Liver (tissue), 9 donors: ENCODE results near the gene PABPC1L. TPM values are rescaled to one million over a fixed set of nuclear protein-coding genes. Genes with fewer than 3 reads are reported as not detected.

Experiments
- DNase-seq: peaks from one replicate; pipeline ENCODE4 v3.0.0-alpha.2; 2017; ENCODE audit warnings: low spot score
- H3K27ac ChIP-seq, 2 donors: one replicate each; pipeline ENCODE4 v1.7.0; 2013; ENCODE audit warnings: inconsistent platforms in 2 of 2, low read length in 2 of 2, control low read depth in 1 of 2, low read depth in 1 of 2, mild to moderate bottlenecking in 1 of 2
- H3K27me3 ChIP-seq, 4 donors: one replicate each; pipeline versions ENCODE4 v1.6.1 to v1.7.0; 2013; ENCODE audit warnings: low read length in 3 of 4, inconsistent platforms in 1 of 4, mild to moderate bottlenecking in 1 of 4, moderate library complexity in 1 of 4; ENCODE audit not compliant: control insufficient read depth in 4 of 4, insufficient read depth in 4 of 4
- H3K36me3 ChIP-seq, 4 donors: one replicate each; pipeline versions ENCODE4 v1.6.1 to v1.7.0; 2013; ENCODE audit warnings: low read length in 3 of 4, mild to moderate bottlenecking in 3 of 4, low read depth in 1 of 4, moderate library complexity in 1 of 4; ENCODE audit not compliant: control insufficient read depth in 4 of 4, insufficient read depth in 3 of 4
- H3K4me1 ChIP-seq, 4 donors: one replicate each; pipeline versions ENCODE4 v1.6.1 to v1.7.0; 2013; ENCODE audit warnings: low read length in 3 of 4, mild to moderate bottlenecking in 3 of 4, moderate library complexity in 1 of 4; ENCODE audit not compliant: control insufficient read depth in 4 of 4, insufficient read depth in 4 of 4
- H3K4me3 ChIP-seq, 3 donors: one replicate each; pipeline versions ENCODE4 v1.6.1 to v1.7.0; 2013; ENCODE audit warnings: low read length in 3 of 3, control low read depth in 1 of 3, low read depth in 1 of 3, mild to moderate bottlenecking in 1 of 3
- H3K9ac ChIP-seq, 2 donors: one replicate each; pipeline ENCODE4 v1.7.0; 2013; ENCODE audit warnings: low read length in 2 of 2, mild to moderate bottlenecking in 2 of 2, moderate library complexity in 2 of 2, control low read depth in 1 of 2, low read depth in 1 of 2
- H3K9me3 ChIP-seq, 4 donors: one replicate each; pipeline versions ENCODE4 v1.6.1 to v1.7.0; 2013; ENCODE audit warnings: low read length in 3 of 4; ENCODE audit not compliant: control insufficient read depth in 4 of 4
- EGR1 ChIP-seq, 2 donors: IDR thresholded peaks; 2 replicates each; pipeline ENCODE4 v1.6.1; 2016 to 2018; ENCODE audit warnings: antibody characterized with exemption in 2 of 2, low read depth in 2 of 2
- FOXA1 ChIP-seq: IDR thresholded peaks from 2 replicates; pipeline ENCODE4 v1.6.1; 2016; ENCODE audit warnings: antibody characterized with exemption
- HNF4G ChIP-seq: IDR thresholded peaks from 2 replicates; pipeline ENCODE4 v1.6.1; 2016; ENCODE audit warnings: antibody characterized with exemption
- WGBS: extraction: QIAGEN DNeasy Blood & Tissue Kit; methylation state at CpG from one replicate; pipeline ENCODE4 v1.1.7; 2013; 5-methylcytosine and 5-hydroxymethylcytosine counted together
- polyA plus RNA-seq, 2 donors: library from polyadenylated mRNA; stranded (reverse) in 1 of 2; unstranded in 1 of 2; fragments of 200-250 nt in 1 of 2; fragments of >200 nt in 1 of 2; fragmentation: Nextera tagmentation in 1 of 2; extraction: Ambion mirVana in 1 of 2; gene quantifications; one replicate each; pipeline versions ENCODE4 v1.2.1 to v1.2.3, GENCODE V29; 2013 to 2015
- total RNA-seq, 2 donors: library from RNA; depleted of rRNA; stranded (reverse); fragments of >200 nt; gene quantifications; one replicate each; pipeline ENCODE4 v1.2.3, GENCODE V29; 2014
- donor health status: healthy.
- donor health status: healthy.
- donor health status: healthy.
- donor health status: healthy.
- donor health status: healthy.

PABPC1L gene
- total and polyA plus RNA-seq, 4 donors, result 4.7 to 21.0 (median 10.9) TPM

GRCh38 chr20:44983093-44983674 is 73.3 kb downstream of the PABPC1L start (continued):
- no peak for TF ChIP-seq FOXA1

DNA sequence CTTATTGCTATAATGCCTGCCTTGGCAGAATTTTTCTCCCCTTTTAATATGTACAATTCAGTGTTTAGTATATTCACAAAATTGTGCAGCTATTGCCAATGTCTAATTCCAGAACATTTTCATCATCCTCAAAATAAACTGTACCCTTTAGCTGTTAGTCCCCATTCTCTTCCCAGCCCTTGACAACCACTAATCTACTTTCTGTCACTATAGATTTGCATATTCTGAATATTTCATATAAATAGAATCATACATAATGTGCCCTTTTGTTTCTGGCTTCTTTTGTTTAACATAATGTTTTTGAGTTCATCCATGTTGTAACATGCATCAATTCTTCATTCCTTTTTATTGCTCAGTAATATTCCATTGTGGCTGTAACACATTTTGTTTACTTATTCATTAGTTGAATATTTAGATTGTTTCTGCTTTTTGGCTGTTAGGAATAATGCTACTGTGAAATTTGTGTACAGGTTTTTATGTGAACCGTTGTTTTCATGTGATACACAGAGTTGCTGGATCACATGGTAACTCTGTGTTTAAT is 78.8 kb downstream of the PABPC1L start:
- DNase-seq, result no peak
- Histone ChIP-seq H3K4me1 (peaks cover 0 to 6% (median under 1%) of the 10 kb centered on the region in 4 donors), H3K9ac (no peak overlapping the region), H3K9me3 (no peaks in the 10 kb centered on the region), H3K4me3 (no peak overlapping the region), H3K27me3 (no peaks in the 10 kb centered on the region), H3K36me3 (peaks cover 1 to 12% (median 7%) of the 10 kb centered on the region in 4 donors), H3K27ac (no peak overlapping the region)
- WGBS, result 93% methylated on average over 1 of the region's 1 CpG
- TF ChIP-seq HNF4G (no peak), EGR1 (IDR thresholded peaks at IDR 0.05; ENCODE audit: low read depth in 2 of 2) (no peak)

Other genes with a start within 250 kb of the PABPC1L start
- 1 to 10 TPM in 1 of 2 donors, not detected in 1; 1.2 TPM for gene CCN5, start 194.7 kb upstream of the PABPC1L start, total RNA-seq
- gene CCN5, start 194.7 kb upstream of the PABPC1L start, polyA plus RNA-seq, result 1 to 10 TPM; 1.9 to 3.6 TPM
- under 1 TPM in 1 of 2 donors, not detected in 1; 0.08 TPM for gene KCNK15, start 164.2 kb upstream of the PABPC1L start, total RNA-seq
- gene KCNK15, start 164.2 kb upstream of the PABPC1L start, polyA plus RNA-seq, result under 1 TPM; 0.08 to 0.11 TPM
- not detected for gene RIMS4, start 99.5 kb upstream of the PABPC1L start, total RNA-seq
- not detected for gene RIMS4, start 99.5 kb upstream of the PABPC1L start, polyA plus RNA-seq
- 10 to 100 TPM; 42.4 to 44.3 TPM for gene YWHAB, start 24.4 kb upstream of the PABPC1L start, total RNA-seq
- 10 to 100 TPM; 41.6 to 86.5 TPM for gene YWHAB, start 24.4 kb upstream of the PABPC1L start, polyA plus RNA-seq
- 1 to 10 TPM; 4.4 to 5.6 TPM for gene TOMM34, start 50.3 kb downstream of the PABPC1L start, total RNA-seq
- gene TOMM34, start 50.3 kb downstream of the PABPC1L start, polyA plus RNA-seq, result 10 to 100 TPM in 1 of 2 donors, 1 to 10 TPM in 1; 10.0 to 12.1 TPM
- 10 to 100 TPM; 16.7 to 20.8 TPM for gene STK4, start 56.5 kb downstream of the PABPC1L start, total RNA-seq
- 10 to 100 TPM in 1 of 2 donors, 1 to 10 TPM in 1; 3.7 to 11.1 TPM for gene STK4, start 56.5 kb downstream of the PABPC1L start, polyA plus RNA-seq
- under 1 TPM in 1 of 2 donors, not detected in 1; 0.09 TPM for gene KCNS1, start 191.1 kb downstream of the PABPC1L start, total RNA-seq
- under 1 TPM in 1 of 2 donors, not detected in 1; 0.02 TPM for gene KCNS1, start 191.1 kb downstream of the PABPC1L start, polyA plus RNA-seq
- not detected for gene WFDC5, start 205.1 kb downstream of the PABPC1L start, total RNA-seq
- not detected for gene WFDC5, start 205.1 kb downstream of the PABPC1L start, polyA plus RNA-seq
- not detected for gene WFDC12, start 214.4 kb downstream of the PABPC1L start, total RNA-seq
- not detected for gene WFDC12, start 214.4 kb downstream of the PABPC1L start, polyA plus RNA-seq